Loucy (cell line): ENCODE results near the gene LANCL2.

Experiments
- H2AFZ ChIP-seq: fragments of 200-600 bp; sonication (generic); 2 replicates; pipeline ENCODE4 v1.6.0; 2016; ENCODE audit warnings: antibody characterized with exemption, mild to moderate bottlenecking, low read length, moderate library complexity
- H3F3A ChIP-seq: fragments of 200-600 bp; 2 replicates; pipeline ENCODE4 v1.6.0; 2016; ENCODE audit warnings: antibody characterized with exemption, low read depth, mild to moderate bottlenecking
- H3K27me3 ChIP-seq: fragments of 200-600 bp; sonication (generic); 2 replicates; pipeline ENCODE4 v1.6.1; 2014; ENCODE audit warnings: low read length, mild to moderate bottlenecking; ENCODE audit not compliant: insufficient read depth, poor library complexity, severe bottlenecking
- H3K36me3 ChIP-seq: fragments of 200-600 bp; sonication (generic); 2 replicates; pipeline ENCODE4 v1.6.1; 2016; ENCODE audit warnings: low read length; ENCODE audit not compliant: insufficient read depth
- H3K4me1 ChIP-seq: fragments of 200-600 bp; sonication (generic); 2 replicates; pipeline ENCODE4 v1.5.1; 2014; ENCODE audit warnings: low read length, mild to moderate bottlenecking; ENCODE audit not compliant: insufficient read depth, poor library complexity, severe bottlenecking
- H3K4me2 ChIP-seq: fragments of 200-600 bp; sonication (generic); 2 replicates; pipeline ENCODE4 v1.6.0; 2014; ENCODE audit warnings: antibody characterized with exemption, low read length, low read depth, mild to moderate bottlenecking; ENCODE audit not compliant: poor library complexity, severe bottlenecking
- H3K4me3 ChIP-seq: fragments of 200-600 bp; sonication (generic); 2 replicates; pipeline ENCODE4 v1.5.1; 2014; ENCODE audit warnings: low read length, mild to moderate bottlenecking, mixed read lengths; ENCODE audit not compliant: poor library complexity, severe bottlenecking
- H3K79me2 ChIP-seq: fragments of 200-600 bp; sonication (generic); 2 replicates; pipeline ENCODE4 v1.6.1; 2014; ENCODE audit warnings: low read length; ENCODE audit not compliant: insufficient read depth
- H3K9ac ChIP-seq: fragments of 200-600 bp; sonication (generic); 2 replicates; pipeline ENCODE4 v1.6.0; 2014; ENCODE audit warnings: mild to moderate bottlenecking, low read depth, low read length, moderate library complexity; ENCODE audit not compliant: poor library complexity, severe bottlenecking
- H3K9me2 ChIP-seq: fragments of 200-600 bp; sonication (generic); replicated peaks from 2 replicates; pipeline ENCODE4 v1.6.1; 2016; ENCODE audit warnings: low read depth, low read length, mixed read lengths
- H3K9me3 ChIP-seq: fragments of 200-600 bp; sonication (generic); 2 replicates; pipeline ENCODE4 v1.6.1; 2014; ENCODE audit warnings: mild to moderate bottlenecking, antibody characterized with exemption, low read length, low read depth; ENCODE audit not compliant: insufficient read depth
- H4K20me1 ChIP-seq: fragments of 200-600 bp; sonication (generic); 2 replicates; pipeline ENCODE4 v1.6.0; 2014; ENCODE audit warnings: antibody characterized with exemption, low read length, mild to moderate bottlenecking; ENCODE audit not compliant: insufficient read depth, poor library complexity, severe bottlenecking
- CTCF ChIP-seq: fragments of 200-600 bp; sonication (generic); conservative IDR thresholded peaks from 2 replicates; pipeline ENCODE4 v1.5.1; 2014; ENCODE audit warnings: mild to moderate bottlenecking, antibody characterized with exemption, low read length
- EZH2phosphoT487 ChIP-seq: fragments of 200-600 bp; IDR thresholded peaks from 2 replicates; pipeline ENCODE4 v1.6.1; 2018; ENCODE audit warnings: antibody characterized with exemption, mild to moderate bottlenecking, moderate library complexity, borderline replicate concordance

LANCL2 gene

GRCh38 chr7:55369427-55370400 lies 4.6 kb downstream of the LANCL2 start:
- no peak overlapping the region for H2AFZ ChIP-seq

GRCh38 chr7:55374213-55374612 lies 9.1 kb downstream of the LANCL2 start:
- Histone ChIP-seq H3F3A (no peaks in the 10 kb centered on the region), H4K20me1 (no peaks in the 10 kb centered on the region), H3K9ac (no peak overlapping the region), H3K36me3 (no peaks in the 10 kb centered on the region), H3K4me2 (no peak overlapping the region), H3K9me2 (no peaks in the 10 kb centered on the region), H3K4me3 (no peak overlapping the region), H2AFZ (no peak overlapping the region), H3K79me2 (no peaks in the 10 kb centered on the region), H3K9me3 (no peaks in the 10 kb centered on the region), H3K27me3 (no peaks in the 10 kb centered on the region), H3K4me1 (no peaks in the 10 kb centered on the region)
- TF ChIP-seq CTCF (no peak), EZH2phosphoT487 (no peak)

More at GRCh38 chr7:55369427-55370400, 4.6 kb downstream of the LANCL2 start:
- Histone ChIP-seq H3K27me3 (no peaks in the 10 kb centered on the region), H3K4me1 (peaks cover 17% of the 10 kb centered on the region), H3K4me2 (no peak overlapping the region), H3K9ac (no peak overlapping the region), H3K36me3 (no peaks in the 10 kb centered on the region), H3K4me3 (no peak overlapping the region), H4K20me1 (no peaks in the 10 kb centered on the region), H3F3A (no peaks in the 10 kb centered on the region), H3K9me2 (no peaks in the 10 kb centered on the region), H3K9me3 (no peaks in the 10 kb centered on the region), H3K79me2 (peaks cover 24% of the 10 kb centered on the region)
- TF ChIP-seq EZH2phosphoT487 (no peak), CTCF (no peak)

- Histone ChIP-seq H3K4me2 (no peak overlapping the region), H3K36me3 (no peaks in the 10 kb centered on the region), H3K4me1 (no peaks in the 10 kb centered on the region), H3K9me3 (no peaks in the 10 kb centered on the region), H4K20me1 (no peaks in the 10 kb centered on the region), H3F3A (no peaks in the 10 kb centered on the region), H3K4me3 (no peak overlapping the region), H3K9me2 (no peaks in the 10 kb centered on the region), H3K27me3 (no peaks in the 10 kb centered on the region), H2AFZ (no peak overlapping the region), H3K79me2 (no peaks in the 10 kb centered on the region), H3K9ac (no peak overlapping the region)
- TF ChIP-seq CTCF: no peak
Measured at GRCh38 chr7:55375237-55375636, 10.1 kb downstream of the LANCL2 start.
